SHP77 treated with DMSO at 0.1 percent for 48 hours (cell line): ENCODE measurements around the gene ANXA6.
A peak's percentile ranks its signal among the peaks of the same experiment; 100 is the strongest.

ENCODE experiments used
- DNase-seq: peaks from one replicate; lab custom pipeline; 2025; lab: John Stamatoyannopoulos, UW

ANXA6 gene

DNA sequence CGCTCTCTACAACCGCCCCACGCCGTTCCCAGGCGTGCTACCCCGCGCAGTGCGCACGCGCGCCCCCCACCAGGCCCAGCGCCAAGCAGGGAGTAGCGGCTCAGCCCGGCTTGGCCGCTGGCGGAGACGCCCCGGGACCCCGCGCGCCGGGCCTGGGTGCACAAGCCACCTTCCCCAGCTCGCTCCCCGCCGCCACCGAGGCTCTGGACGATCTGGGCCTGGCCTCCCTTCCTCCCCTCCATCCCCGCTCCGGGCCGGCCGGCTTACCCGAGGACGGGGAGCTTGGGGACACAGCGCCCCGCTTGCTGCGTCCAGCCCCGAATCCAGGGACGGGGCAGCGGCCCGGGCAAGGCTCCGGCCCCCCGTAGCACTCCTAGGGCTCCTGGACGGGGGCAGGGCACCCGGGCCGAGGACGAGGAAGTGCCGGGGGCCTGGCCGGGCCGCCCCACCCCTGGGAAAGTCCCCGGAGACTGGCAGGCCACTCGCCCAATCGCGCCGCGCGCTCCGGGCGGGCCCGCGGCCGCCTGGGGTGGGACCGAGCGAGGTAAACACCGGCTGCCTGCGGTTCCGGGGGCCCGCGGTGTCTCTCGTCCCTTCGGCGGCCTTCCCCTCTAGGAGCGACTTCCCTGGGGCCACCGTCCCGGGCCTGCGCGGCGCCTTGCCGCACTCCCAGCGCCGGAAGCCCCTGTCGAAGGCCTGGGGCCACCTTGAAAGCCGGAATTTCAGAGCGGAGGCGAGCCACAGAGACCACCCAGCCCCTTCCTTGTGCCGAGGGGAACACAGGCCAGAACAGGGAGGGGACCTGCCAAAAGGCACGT, 76.8 kb downstream of the ANXA6 start, which contains the start of gene TNIP1:
TNIP1 (minus strand) TSS at position 422 of the 818 bp plus-strand sequence. CDS start 15,939 bp downstream, outside the sequence.
- DNase-seq, result peak; percentile 78

DNA sequence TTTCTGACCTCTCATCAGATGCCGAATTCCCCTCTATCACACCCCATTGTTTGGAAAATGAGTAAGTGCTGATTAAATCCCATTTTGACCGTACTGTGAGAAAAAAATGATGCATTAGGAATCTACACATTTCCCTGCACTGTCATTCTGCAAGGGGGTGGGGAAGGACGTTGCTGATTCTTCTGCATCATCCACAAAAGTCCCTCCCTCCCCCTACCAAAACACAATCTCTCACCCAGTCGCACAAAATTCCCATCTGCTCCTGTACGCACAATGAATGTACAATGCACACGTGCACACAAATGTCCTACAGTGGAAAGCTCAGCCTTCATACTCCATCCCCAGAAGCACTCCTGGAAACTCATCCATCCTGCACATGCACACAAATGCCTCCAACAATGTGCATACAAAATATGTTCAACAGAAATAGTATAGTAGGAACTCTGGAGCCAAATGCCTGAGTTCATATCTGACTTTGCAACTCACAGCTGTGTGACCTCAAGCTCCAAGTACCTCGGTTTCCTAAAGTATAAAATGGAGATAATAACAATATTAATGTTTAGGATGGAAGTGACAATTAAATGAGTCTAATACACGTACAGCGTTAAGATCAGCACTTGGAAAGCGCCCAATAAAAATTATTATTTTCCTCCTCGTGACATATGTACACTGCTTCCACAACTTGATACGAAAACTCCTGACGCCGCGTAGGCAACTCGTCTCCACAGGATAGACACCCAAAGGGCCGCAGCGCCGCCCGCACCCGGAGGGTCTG, 77.6 kb downstream of the ANXA6 start:
- no peak for DNase-seq

DNA sequence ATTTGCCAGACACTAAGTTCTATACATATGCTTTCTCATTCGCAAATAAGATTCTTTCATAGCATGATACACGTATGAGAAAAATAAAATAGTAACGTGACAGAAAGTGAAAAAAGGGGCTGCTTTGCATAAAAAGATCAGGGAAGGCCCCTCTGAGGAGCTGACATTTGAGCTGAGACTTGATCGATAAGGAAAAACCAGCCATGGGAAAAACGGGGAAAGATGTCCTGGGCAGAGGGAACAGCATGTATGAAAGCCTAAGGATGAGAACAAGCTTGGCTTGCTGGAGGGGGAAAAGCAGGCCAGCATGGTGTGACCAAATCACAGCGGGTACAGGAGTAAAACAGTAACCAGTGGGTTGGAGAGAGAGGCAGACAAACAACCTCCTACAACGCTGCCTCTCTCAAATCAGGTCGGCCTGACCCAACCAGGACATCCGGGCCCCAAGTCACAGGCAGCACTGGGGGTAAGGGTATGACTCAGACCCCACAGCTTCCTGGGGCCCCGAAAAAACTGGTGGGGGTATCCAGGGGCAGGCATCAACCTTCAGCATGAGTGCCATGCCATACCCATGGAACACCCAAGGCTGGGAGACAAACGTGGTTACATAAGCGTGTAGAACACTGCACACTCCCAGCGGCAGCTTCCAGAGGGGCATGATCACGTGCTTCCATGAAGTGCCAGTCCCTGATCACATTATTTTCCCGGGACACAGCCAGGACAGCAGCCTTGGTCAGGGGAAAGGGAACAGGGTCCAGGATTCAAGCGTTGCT, 78.9 kb downstream of the ANXA6 start:
- no peak for DNase-seq

DNA sequence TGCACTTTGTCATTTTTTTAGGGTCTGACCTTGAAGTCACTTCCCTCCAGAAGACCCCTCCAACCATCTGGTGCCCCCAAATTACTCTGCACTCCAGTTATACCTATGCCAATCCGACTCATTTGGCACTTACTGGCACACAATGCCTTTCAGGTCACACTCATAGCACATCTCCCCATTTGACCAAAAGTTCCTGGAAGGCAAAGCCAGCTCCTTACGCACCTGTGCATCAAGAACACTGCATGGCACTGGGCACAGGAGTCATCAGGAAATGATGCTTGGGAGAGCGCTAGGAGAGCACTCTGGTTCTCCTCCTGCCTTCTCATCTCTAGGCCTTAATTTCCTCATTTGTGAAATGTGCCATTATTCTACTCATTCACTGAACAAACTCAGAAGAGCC, 79.6 kb downstream of the ANXA6 start:
- DNase-seq, result no peak

DNA sequence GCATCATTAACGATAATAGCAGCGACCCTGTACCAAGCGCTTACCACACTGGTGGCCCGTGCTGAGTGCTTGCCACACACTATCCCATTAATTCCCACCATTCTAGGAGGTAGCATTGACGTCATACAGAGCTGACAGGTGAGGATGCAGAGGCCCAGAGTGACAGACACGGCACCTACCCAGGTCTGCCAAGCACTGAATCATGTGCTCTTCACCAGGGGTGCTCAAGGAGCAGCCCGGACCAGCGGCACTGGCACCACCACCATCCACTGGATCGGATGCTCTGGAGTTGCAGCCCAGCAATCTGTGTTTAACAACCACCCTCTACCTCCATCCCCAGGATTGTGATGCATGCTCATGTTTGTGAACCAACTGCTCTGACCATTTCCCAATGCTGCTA, 80.2 kb downstream of the ANXA6 start:
- no peak for DNase-seq

DNA sequence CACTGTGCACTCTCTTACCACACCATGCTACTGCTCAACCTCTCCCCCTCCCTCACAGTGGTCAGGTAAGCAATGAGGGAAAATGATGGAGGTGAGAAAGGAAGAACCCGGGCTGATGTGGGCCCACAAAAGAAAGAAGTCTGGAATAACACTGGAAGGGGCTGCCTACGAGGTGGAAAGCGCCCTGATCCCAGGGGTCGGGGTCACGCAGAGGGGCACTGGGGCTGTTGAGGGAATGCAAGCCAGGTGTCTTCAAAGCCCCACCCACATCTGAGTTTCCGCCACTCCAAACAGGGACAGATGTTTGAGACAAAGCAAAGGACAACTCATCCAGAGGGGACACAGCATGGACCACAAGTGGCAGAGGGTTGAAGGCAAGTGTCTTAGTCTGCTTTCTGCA, 81.0 kb downstream of the ANXA6 start:
- DNase-seq, result no peak

DNA sequence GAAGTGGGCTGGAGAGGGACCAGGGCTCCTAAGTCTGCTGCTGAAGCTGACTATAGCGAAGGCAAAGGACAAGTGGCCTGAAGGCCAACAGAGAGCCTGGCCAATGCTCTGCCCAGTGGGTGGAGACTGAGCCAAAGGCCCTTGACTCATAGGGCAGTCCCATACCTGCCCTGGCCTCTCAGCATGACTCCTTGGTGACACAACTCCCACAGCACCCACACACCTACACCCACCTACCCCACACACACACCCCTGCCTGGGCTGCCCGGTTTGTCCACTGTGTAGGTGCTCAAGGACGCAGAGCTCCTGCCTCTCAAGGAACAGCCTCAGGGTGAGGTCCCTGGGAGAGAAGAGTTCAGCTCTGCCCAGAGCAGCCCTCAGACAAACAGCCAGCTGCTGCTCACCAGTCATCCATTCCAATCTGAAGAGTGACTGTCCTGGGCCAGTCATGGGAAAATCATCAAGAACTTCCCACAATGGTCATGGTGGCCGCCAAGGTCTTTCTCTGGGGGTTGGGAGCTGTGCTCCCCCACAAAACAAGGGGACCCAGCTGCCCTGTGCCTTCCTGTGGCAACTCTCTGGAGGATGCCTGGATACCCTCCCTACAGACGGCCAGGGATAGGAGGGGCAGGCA, 81.8 kb downstream of the ANXA6 start:
- no peak for DNase-seq

DNA sequence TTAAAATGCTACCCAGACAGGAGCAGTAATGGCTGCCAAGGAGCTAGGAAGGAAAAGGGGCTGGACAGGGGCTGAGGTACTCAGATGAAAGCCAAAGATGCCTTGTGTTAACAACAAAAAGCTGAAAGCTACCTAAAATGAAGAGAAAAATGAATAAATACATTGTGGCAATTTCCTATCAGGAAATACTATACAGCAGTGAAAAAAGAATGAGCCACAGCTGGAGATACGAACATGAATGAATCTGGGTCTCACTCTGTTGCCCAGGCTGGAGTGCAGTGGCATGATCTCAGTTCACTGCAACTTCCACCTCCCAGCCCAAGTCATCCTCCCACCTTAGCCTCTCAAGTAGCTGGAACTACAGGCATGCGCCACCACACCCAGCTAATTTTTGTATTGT, 83.0 kb downstream of the ANXA6 start:
- no peak for DNase-seq

DNA sequence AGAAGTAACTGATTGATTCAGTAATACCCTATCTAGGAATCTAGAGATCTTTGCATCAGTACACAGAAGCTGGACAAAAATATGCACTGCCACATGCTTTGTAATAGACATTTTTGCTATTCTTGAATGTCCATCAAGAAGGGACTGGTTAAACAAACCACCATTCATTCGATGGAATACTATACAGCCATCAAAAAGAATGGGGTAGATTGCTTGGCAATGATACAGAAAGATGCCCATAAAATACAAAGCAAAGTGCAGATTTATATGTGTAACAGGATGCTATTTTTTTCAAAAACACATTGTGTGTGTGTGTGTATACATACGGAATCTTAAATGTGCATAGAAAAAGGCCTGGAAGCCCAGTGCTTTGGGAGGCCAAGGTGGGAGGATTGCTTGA, 84.3 kb downstream of the ANXA6 start:
- DNase-seq, result no peak

DNA sequence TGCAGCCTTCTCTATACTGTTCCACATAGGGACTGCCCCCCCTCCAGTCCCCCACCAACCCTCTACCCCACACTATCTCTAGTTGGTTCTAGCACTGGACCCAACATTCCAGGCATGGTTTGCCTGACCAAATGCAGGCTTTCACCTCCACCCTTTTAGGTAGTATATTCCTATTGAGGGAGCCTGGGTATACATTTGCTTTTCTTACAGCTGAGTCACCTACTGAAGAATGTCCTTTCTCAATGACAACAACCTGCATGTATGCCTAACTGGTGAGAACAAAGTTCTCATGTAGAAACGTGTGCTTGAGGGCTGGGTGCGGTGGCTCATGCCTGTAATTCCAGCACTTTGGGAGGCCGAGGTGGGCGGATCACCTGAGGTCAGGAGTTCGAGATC, 85.0 kb downstream of the ANXA6 start:
- no peak for DNase-seq

DNA sequence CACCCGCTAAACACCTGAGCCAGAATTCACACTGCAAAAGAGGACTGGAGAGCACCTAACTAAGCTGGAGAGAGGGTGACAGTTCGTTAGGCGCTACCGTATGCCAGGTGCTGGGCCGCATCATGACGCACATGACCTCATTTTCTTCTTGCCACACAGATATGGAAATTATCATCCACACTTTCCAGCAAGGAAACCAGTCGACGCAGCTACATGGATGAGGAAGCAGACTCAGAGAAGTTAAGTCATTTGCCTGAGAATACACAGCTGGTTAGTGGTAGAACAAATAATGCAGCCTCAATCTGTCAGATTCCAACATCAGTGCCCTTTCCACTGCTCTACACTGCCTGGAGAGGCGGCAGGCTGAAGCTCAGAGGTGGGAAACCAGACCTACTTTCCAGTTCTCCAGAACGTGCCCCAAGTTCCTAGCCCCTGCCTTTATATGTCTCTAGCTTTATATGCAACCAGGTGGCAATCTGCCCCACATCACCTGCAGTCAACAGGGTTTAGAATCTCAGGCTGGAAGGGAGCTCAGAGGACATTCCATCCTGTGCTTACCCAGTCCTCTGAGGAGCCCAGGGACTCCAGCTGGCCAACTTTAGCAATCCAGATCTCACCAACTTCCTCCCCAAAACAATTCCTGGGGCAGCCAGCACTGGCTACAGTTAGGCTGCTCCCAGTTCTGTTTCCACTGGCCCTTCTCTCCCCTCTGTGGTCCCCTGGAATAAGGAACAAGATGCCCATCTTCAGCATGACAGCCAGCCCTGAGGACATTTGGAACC, 85.5 kb downstream of the ANXA6 start:
- no peak for DNase-seq

DNA sequence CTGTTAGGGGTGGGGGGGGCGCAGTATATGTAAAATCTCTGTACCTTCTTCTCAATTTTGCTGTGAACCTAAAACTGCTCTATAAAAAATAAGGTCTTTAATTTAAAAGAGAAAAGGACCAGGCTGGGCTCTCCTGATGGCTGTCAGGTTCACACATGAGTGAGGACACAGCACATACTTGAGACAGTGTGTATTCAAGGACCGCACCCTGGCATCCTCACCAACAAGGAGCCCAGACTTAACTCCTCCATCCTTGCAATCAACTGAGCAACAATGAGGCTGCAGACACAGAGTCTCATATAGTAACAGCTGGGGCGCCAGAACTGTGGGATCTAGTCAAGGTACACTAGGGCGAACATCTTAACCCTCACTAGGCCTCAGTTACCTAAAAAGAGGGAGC, 86.6 kb downstream of the ANXA6 start:
- DNase-seq, result no peak

DNA sequence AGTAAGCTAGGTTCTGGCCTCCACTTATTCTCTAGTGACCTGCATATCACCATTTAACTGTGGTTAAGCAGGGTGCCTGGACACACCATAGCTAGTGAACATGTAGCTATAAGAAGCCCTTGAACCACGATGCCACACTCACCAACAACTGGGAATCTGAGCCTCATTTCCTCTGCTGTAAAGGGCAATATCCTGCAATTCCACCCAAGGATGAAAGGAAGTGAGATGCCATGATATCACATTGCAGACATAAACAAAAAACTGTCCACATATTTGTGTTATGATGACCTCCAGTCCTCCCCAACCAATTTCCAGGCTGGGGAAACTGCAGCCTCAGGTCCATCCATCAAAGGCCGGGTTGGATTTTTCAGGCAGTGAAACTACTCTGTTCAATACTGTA, 87.1 kb downstream of the ANXA6 start:
- no peak for DNase-seq

DNA sequence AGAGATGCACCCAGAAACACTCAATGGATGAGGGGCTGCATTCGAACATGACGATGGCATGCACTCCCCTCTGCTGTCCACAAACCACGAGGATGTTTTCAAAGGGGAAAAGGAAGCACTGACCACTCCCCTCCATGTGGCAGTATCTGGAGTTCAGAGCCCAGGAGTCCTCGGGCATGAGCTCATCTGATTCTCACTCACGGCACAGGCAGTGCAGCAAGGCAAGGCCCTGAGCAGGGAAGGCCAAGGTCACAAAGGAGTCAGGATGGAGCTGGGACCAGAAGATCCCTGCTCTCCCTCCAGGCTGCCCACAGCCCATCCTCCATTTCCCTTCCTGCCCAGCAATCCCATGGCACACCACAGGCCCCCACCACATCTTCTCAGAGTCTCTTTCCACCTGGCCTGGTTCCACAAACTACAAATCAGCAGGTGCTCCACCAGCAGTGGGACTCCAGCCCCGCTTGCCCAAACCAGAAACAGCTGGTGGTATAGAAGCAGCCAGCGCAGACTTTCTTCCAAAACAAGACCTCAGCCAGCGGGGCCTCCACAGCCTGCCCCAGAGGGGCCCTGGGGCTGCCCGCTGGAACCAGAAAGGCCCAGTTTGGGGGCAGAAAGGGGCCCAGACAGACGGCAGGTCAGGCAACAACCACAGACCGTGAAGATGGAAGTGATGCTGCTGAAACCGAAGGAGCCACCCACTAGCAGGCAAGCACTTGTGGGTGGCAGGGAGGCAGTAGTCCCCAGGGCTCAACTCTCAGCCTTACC, 89.0 kb downstream of the ANXA6 start:
- no peak for DNase-seq

DNA sequence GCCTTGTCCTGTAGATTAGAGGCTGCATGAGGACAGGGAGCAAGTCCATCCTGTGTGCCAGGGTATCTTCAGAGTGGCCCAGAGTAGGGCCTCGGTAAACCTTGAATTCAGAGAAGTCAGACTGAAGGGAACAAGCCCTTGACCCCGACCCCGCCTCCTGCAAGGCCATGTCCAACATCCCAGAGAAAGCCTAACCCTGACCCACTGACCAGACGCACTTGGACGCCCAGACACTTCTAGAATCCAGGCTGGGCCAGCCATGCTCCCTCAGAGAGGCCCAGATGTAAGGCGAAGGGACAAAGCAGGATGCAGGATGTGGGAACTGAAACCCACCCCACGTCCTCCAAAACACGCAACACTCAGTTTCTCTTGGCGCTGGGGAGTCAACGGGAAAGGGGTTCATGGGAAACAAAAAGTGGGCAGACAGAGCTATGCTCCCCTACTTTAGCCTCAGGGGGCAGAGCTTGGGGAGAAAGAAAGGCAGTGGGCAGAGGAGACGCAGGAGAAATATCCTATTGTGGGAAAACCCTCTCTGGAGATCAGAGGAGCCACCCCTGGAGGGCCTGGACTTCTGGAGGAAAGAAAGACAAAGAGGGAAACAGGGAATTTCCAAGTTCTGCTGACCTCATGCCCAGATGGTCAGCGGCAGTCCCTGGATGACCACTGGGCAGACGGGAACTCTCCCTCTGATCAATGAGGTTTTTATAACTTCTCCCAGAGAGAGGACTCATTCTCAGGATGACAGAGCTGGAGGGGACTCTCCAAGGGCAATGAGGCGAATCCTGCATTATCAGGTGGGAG, 89.7 kb downstream of the ANXA6 start:
- no peak for DNase-seq

DNA sequence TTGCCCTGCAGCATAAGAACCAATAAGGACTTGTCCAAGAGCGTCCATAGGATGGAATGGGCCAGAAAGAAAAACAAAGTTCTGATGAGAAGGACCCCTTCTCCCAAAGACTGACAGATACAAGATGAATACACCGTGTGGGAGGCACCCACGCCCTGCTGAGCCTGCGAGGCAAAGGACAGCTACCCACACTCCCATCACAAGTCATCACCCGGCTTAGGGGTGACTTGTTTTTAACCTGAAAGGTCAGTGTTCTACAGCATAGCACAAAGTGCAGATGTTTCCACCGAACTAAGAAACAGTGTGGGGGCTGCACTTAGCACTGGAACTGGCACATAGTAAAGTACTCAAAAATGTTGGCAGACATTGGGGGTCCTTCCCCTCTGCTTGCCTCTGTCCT, 90.7 kb downstream of the ANXA6 start:
- no peak for DNase-seq

DNA sequence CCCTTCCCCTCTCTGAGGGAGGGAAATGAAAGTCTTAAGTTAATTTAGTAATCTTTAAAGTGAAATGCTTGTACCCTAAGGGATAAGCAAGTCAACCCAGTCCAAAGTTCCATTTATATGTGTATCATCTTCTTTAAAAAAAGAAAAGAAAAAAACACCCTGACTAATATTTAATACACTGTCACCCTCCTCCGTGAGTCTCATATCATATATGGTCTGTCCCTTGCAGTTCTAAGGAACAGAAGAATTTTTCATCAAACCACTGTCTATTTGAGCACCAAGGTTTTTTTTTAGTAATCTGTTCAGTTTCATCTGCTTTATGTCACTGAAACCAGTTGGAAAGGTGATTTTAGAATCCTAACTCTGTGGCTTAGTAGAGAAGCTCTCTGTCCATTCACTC, 92.0 kb downstream of the ANXA6 start:
- DNase-seq, result no peak

DNA sequence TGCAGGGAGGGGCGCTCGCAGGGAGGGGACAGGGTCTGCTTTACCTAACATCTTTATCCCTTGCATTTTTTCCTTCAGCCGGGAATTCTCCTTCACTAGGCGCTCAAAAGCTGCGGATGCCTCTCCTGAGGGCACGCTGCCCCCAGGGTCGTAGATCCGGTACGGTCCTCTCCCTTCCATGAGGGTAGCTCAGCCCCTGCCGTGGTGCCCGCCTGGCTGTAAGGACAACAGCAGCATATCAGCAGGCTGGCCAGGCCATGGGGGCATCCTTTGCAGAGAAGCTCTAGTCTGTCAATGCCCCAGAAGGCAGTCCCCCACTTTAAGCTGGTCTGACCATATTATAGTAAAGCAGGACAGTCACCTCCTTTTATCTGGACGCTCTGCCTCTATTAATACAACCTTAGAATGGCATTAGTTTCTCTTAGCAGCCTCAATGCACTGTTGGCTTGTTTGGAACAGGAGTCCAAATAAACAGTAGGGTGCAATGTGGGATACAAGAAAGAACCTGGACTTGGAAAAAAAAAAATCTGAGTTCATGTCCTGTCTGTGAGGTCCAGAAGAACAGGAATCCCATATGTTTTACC, 92.6 kb downstream of the ANXA6 start:
- no peak for DNase-seq
